Measurements from ENCODE around the gene CRYGS. TPM values are rescaled to one million over a fixed set of nuclear protein-coding genes. Genes with fewer than 3 reads are reported as not detected.

CRYGS gene
- total RNA-seq, 1 experiment from 2014 or later: 7.2 TPM

DNA sequence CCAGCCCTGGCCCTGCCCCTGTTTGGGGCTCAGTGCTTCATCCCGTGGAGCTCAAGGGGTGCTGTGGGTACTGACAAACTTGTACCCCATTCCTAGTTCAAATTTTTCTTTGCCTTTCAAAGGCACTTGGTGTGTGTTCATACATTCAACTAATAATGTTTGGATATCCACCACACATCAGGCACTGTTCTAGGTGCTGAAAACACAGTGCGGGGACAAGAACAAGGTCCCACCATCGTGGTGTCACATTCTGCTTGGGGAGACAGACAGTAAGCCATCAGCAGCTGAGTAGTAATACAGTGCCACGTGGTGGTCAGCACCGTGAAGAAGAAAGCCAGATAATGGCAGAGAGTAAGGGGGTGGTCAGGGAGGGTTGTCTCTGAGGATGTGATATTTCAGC lies 32.5 kb downstream of the CRYGS start:
- Mint-ChIP-seq H3K4me3 (ENCODE audit: low read depth, unreplicated experiment) (no peak overlapping the region), H3K27me3 (ENCODE audit: unreplicated experiment) (peaks cover 100% of the 10 kb centered on the region), H3K27ac (ENCODE audit: unreplicated experiment) (no peak overlapping the region), H3K9me3 (ENCODE audit: low read depth, unreplicated experiment) (no peaks in the 10 kb centered on the region), H3K4me1 (ENCODE audit: low read depth, unreplicated experiment) (no peaks in the 10 kb centered on the region), H3K36me3 (ENCODE audit: insufficient read depth, unreplicated experiment) (no peaks in the 10 kb centered on the region)
- TF ChIP-seq, protein P1, sequence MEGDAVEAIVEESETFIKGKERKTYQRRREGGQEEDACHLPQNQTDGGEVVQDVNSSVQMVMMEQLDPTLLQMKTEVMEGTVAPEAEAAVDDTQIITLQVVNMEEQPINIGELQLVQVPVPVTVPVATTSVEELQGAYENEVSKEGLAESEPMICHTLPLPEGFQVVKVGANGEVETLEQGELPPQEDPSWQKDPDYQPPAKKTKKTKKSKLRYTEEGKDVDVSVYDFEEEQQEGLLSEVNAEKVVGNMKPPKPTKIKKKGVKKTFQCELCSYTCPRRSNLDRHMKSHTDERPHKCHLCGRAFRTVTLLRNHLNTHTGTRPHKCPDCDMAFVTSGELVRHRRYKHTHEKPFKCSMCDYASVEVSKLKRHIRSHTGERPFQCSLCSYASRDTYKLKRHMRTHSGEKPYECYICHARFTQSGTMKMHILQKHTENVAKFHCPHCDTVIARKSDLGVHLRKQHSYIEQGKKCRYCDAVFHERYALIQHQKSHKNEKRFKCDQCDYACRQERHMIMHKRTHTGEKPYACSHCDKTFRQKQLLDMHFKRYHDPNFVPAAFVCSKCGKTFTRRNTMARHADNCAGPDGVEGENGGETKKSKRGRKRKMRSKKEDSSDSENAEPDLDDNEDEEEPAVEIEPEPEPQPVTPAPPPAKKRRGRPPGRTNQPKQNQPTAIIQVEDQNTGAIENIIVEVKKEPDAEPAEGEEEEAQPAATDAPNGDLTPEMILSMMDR (IDR thresholded peaks at IDR 0.05; ENCODE audit: unreplicated experiment): no peak
- DNase-seq: no peak
- intact Hi-C loops (cut with micrococcal nuclease; ENCODE audit: unreplicated experiment): no loop called here
- BruUV-seq (replicated peaks): no TSS peak
- CTCF ChIA-PET: no interaction called here

DNA sequence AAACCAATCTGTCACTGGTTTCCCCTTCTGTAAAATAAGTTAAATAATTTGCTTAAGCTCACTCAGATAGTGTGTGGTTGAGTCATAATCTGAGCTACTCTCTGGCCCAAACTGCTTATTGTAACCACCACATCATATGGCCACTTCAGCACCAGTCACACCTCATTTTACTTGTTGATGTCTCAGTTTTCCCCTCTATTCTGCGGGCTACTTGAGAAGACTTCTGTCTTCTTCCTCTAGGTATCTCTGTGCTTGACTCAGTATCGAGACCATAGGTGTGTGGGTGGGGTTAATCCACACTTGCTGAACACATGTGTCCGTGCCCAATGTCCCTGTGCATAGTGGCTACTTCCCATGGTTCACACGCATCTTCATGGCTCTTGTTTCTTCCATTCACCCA lies 32.9 kb downstream of the CRYGS start:
- intact Hi-C loops (cut with micrococcal nuclease; ENCODE audit: unreplicated experiment): no loop called here
- BruUV-seq (replicated peaks): no TSS peak
- no peak overlapping the region for H3K4me3 Mint-ChIP-seq (ENCODE audit: low read depth, unreplicated experiment)
- no peaks in the 10 kb centered on the region for H3K4me1 Mint-ChIP-seq (ENCODE audit: low read depth, unreplicated experiment)
- CTCF ChIA-PET: no interaction called here
- DNase-seq: no peak
- no peaks in the 10 kb centered on the region for H3K36me3 Mint-ChIP-seq (ENCODE audit: insufficient read depth, unreplicated experiment)
- H3K27ac Mint-ChIP-seq (ENCODE audit: unreplicated experiment): no peak overlapping the region
- peaks cover 100% of the 10 kb centered on the region for H3K27me3 Mint-ChIP-seq (ENCODE audit: unreplicated experiment)
- TF ChIP-seq, protein P1 (IDR thresholded peaks at IDR 0.05; ENCODE audit: unreplicated experiment): no peak
- no peaks in the 10 kb centered on the region for H3K9me3 Mint-ChIP-seq (ENCODE audit: low read depth, unreplicated experiment)

DNA sequence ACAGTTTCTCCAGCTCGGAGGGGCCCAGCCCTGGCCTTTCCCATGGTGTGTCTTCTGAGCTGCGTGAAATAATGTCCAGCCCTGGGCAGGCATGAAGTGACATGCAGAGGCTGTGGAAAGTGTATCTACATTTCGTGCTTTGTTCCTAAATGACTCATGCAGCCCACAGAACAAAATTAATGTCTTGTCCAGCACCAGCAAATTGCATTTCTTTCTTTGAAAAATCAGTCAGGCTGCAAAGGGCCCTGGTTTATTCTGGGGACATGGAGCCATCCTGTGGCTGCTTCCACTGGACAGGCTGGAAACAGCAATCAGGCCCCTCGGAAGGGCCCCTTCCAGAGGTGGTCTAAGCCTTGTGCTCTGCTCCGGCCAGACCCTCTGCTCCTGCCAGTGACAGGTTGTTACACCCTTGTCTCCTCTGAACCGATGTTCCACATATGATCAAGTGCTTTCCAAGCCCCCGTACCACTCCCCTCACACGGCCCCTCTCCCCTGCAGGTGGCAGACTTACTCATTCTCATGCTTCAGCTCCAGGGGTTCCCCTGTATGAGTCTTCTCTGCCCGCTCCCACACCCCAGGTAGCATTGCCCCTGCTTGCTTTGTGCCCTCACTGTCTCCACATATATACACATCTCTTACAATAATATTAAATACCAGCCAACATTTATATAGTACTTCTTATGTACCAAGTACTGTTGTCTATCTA lies 33.7 kb downstream of the CRYGS start:
- BruUV-seq (replicated peaks): no TSS peak
- H3K27me3 Mint-ChIP-seq (ENCODE audit: unreplicated experiment): peaks cover 100% of the 10 kb centered on the region
- CTCF ChIA-PET: no interaction called here

DNA sequence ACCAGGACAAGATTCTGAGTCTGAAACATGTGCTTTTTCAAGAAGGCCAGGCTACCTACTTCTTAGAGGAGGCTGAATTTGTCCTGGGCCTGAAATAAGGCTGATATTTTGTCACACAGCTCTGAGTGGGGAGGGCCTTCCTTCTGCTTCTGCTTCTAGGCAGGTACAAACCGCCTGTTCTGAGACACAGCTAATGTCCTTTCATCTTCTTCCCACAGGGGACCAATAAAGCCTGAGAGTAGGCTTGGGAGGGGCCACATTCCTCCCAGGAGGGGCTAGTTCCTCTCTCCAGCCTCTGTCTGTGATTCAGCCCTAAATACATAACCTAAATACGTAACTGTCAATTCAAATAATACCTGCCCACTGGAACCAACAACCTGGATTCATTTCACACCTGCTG lies 34.8 kb downstream of the CRYGS start:
- Mint-ChIP-seq H3K9me3 (ENCODE audit: low read depth, unreplicated experiment) (no peaks in the 10 kb centered on the region), H3K4me3 (ENCODE audit: low read depth, unreplicated experiment) (no peak overlapping the region), H3K27me3 (ENCODE audit: unreplicated experiment) (peaks cover 100% of the 10 kb centered on the region), H3K4me1 (ENCODE audit: low read depth, unreplicated experiment) (no peaks in the 10 kb centered on the region), H3K27ac (ENCODE audit: unreplicated experiment) (no peak overlapping the region), H3K36me3 (ENCODE audit: insufficient read depth, unreplicated experiment) (no peaks in the 10 kb centered on the region)
- CTCF ChIA-PET: interaction anchor here (1.2 kb wide), 1 partner anchor 9 kb away, joined by 3 read pairs; no protein-coding TSS in a partner anchor
- no peak for DNase-seq
- TF ChIP-seq, protein P1 (IDR thresholded peaks at IDR 0.05; ENCODE audit: unreplicated experiment): no peak
- BruUV-seq (replicated peaks): no TSS peak
- intact Hi-C loops (cut with micrococcal nuclease; ENCODE audit: unreplicated experiment): no loop called here

More for the DNA sequence above, 33.7 kb downstream of the CRYGS start:
- Mint-ChIP-seq H3K9me3 (ENCODE audit: low read depth, unreplicated experiment) (no peaks in the 10 kb centered on the region), H3K4me1 (ENCODE audit: low read depth, unreplicated experiment) (no peaks in the 10 kb centered on the region), H3K27ac (ENCODE audit: unreplicated experiment) (no peak overlapping the region), H3K36me3 (ENCODE audit: insufficient read depth, unreplicated experiment) (no peaks in the 10 kb centered on the region), H3K4me3 (ENCODE audit: low read depth, unreplicated experiment) (no peak overlapping the region)
- intact Hi-C loops (cut with micrococcal nuclease; ENCODE audit: unreplicated experiment): no loop called here
- DNase-seq: no peak
- TF ChIP-seq, protein P1 (IDR thresholded peaks at IDR 0.05; ENCODE audit: unreplicated experiment): no peak
